Activated naive CD4-positive, alpha-beta T cell treated with anti-CD3 and anti-CD28 coated beads, Interleukin-2, amount 50 U/mL, for 24 hours (primary cell): ENCODE results near the gene SLC2A14.
"Not testable (repeated sequence)": the region's sequence is repeated elsewhere in the genome, so short reads cannot be mapped to it uniquely, and the experiment has no call there.

ENCODE experiments used
- H3K27ac Mint-ChIP-seq: one replicate; pipeline ENCODE4 v1.8.0; 2021; ENCODE audit warnings: mild to moderate bottlenecking, mixed read lengths
- H3K27me3 Mint-ChIP-seq: one replicate; pipeline ENCODE4 v1.8.0; 2021; ENCODE audit warnings: mixed read lengths
- H3K36me3 Mint-ChIP-seq: one replicate; pipeline ENCODE4 v1.8.0; 2021; ENCODE audit warnings: mixed read lengths
- H3K4me1 Mint-ChIP-seq: one replicate; pipeline ENCODE4 v1.8.0; 2021; ENCODE audit warnings: mixed read lengths
- H3K4me3 Mint-ChIP-seq: one replicate; pipeline ENCODE4 v1.8.0; 2021; ENCODE audit warnings: mild to moderate bottlenecking, mixed read lengths
- H3K9me3 Mint-ChIP-seq: one replicate; pipeline ENCODE4 v1.8.0; 2021; ENCODE audit warnings: mixed read lengths

The SLC2A14 gene

GRCh38 chr12:7850099-7850498, 22.6 kb downstream of the SLC2A14 start:
- H3K27me3 Mint-ChIP-seq, H3K36me3 Mint-ChIP-seq, H3K4me3 Mint-ChIP-seq, H3K27ac Mint-ChIP-seq, H3K9me3 Mint-ChIP-seq, H3K4me1 Mint-ChIP-seq: not testable (repeated sequence)

DNA sequence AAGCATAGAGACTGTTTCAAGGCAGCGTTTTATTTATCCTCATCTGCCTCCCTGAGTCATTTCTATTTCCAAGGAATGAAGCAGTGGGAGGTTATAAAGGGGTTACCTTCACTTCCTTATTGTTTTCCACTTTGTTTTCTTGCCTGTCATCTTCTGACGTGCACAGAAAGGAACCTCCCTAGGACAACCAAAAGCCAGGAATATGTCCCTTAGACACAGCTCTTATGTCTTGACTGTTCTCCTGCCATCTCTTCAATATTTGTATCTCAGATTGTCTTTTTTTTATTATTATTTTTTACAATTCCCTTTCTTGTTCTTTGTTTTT, 24.7 kb downstream of the SLC2A14 start:
- H3K36me3 Mint-ChIP-seq, H3K27ac Mint-ChIP-seq, H3K27me3 Mint-ChIP-seq, H3K4me3 Mint-ChIP-seq, H3K9me3 Mint-ChIP-seq: not testable (repeated sequence)
- peaks cover 10% of the 10 kb centered on the region for H3K4me1 Mint-ChIP-seq

DNA sequence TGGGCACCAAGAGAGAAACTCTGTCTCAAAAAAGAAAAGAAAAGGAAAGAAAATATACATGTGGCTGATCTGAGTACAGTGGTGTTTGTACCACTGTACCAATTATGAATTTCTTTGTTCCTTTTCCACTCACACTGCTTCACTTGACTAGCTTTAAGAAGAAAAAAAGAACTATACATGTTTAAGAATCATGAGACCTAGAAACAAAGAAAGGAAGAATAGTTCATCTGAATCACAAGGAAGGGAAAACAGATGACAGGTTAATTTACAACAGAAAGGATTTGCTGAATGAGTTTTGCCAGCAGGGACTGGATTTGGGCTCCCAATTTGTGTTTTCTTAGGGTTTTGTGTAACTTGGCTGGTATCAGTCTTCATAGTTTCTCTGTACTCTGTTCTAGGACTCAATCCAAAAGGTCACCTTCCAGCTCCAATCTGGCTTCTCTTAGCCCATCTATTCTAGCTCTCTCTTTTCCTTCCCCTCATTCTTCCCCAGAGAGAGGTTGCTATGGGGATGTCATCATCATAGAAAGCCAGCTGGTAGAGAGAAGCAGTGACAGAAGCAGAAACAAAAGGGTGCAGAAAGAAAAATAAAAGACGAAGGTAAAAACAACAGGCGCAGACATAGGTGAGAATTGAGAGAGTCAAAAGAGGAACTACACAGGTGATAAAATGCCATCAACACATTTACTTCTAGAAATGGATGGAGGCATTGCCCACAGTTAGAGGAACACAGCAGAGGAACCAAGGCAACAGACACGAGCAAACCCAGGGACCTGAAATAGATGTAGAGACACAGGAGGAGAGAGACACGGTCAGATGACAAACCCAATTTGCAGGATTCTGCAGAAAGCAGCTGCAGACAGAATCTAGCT, 25.3 kb downstream of the SLC2A14 start:
- not testable (repeated sequence) for H3K27me3 Mint-ChIP-seq, H3K27ac Mint-ChIP-seq, H3K4me3 Mint-ChIP-seq, H3K36me3 Mint-ChIP-seq, H3K9me3 Mint-ChIP-seq
- peaks cover 10% of the 10 kb centered on the region for H3K4me1 Mint-ChIP-seq

GRCh38 chr12:7844116-7844515, 28.6 kb downstream of the SLC2A14 start:
- Mint-ChIP-seq H3K27me3 (peaks cover 1% of the 10 kb centered on the region), H3K27ac (no peak overlapping the region), H3K4me3 (no peak overlapping the region), H3K4me1 (peaks cover 10% of the 10 kb centered on the region), H3K36me3 (no peaks in the 10 kb centered on the region), H3K9me3 (no peaks in the 10 kb centered on the region)

GRCh38 chr12:7843583-7843982, 29.1 kb downstream of the SLC2A14 start:
- H3K27ac Mint-ChIP-seq, H3K36me3 Mint-ChIP-seq, H3K9me3 Mint-ChIP-seq, H3K4me3 Mint-ChIP-seq, H3K27me3 Mint-ChIP-seq: not testable (repeated sequence)
- peaks cover 10% of the 10 kb centered on the region for H3K4me1 Mint-ChIP-seq

DNA sequence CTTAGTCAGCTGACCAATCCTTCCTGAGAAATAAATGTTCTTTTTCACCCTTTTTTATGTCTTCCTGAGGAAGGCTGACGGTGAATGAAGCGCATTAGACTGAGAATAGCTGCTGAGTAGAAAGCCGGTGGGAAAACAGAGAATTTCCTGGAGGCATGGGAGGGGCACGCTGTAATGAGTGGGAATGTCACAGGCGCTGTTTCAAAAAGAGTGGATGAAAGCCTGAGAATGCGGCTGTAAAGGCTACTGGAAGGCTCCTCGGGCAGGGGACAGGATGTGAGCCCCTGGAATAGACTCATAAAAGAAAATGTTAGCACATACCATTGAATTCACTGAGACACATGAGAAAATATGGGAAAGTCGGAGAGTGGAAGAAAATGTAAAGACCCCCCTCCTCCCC, 29.6 kb downstream of the SLC2A14 start:
- not testable (repeated sequence) for H3K27ac Mint-ChIP-seq, H3K9me3 Mint-ChIP-seq, H3K4me3 Mint-ChIP-seq, H3K27me3 Mint-ChIP-seq, H3K36me3 Mint-ChIP-seq
- peaks cover 10% of the 10 kb centered on the region for H3K4me1 Mint-ChIP-seq

- H3K4me1 Mint-ChIP-seq, H3K9me3 Mint-ChIP-seq, H3K4me3 Mint-ChIP-seq, H3K27ac Mint-ChIP-seq, H3K36me3 Mint-ChIP-seq, H3K27me3 Mint-ChIP-seq: not testable (repeated sequence)
Observed at GRCh38 chr12:7842444-7842843, 30.3 kb downstream of the SLC2A14 start.

DNA sequence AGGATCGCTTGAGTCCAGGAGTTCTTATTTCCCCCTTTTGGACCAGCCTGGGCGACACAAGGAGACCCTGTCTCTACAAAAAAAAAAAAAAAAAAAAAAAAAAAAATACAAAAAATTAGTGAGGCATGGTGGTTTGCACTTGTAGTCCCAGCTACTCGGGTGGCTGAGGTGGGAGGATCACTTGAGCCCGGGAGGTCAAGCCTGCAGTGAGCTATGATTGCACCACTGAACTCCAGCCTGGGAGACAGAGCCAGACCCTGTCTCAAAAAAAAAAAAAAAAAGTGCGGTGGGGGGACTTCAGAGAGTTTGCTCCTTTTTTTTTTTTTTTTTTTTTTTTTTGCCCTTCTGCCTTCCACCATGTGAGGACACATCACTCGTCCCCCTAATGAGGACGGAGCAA, 32.9 kb downstream of the SLC2A14 start:
- H3K4me3 Mint-ChIP-seq, H3K9me3 Mint-ChIP-seq, H3K4me1 Mint-ChIP-seq, H3K36me3 Mint-ChIP-seq, H3K27me3 Mint-ChIP-seq, H3K27ac Mint-ChIP-seq: not testable (repeated sequence)

GRCh38 chr12:7839226-7839625, 33.5 kb downstream of the SLC2A14 start:
- H3K36me3 Mint-ChIP-seq, H3K27ac Mint-ChIP-seq, H3K27me3 Mint-ChIP-seq, H3K4me1 Mint-ChIP-seq, H3K4me3 Mint-ChIP-seq, H3K9me3 Mint-ChIP-seq: not testable (repeated sequence)

GRCh38 chr12:7837366-7837765, 35.3 kb downstream of the SLC2A14 start:
- Mint-ChIP-seq H3K27ac (no peak overlapping the region), H3K27me3 (peaks cover 1% of the 10 kb centered on the region), H3K9me3 (no peaks in the 10 kb centered on the region), H3K4me3 (no peak overlapping the region), H3K4me1 (no peaks in the 10 kb centered on the region), H3K36me3 (no peaks in the 10 kb centered on the region)

DNA sequence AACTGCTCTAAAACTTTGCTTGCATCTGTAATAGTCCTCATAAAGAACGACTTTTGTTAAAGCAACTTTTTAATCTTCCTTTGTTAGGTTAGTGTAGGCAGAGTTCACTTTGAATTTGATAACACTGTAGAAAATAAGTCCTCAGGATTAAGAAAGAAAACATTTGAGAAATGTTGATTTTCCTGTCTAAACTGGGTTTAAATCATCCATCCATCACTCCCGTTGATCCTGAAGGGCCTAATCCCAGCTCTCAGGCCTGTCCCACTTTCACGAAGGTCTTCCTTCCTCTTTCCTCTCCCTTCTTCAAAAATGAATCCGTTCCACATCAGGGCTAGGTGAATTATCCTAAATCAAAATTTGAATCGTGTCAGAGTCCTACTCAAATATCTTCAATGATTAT, 36.9 kb downstream of the SLC2A14 start:
- no peaks in the 10 kb centered on the region for H3K36me3 Mint-ChIP-seq
- no peaks in the 10 kb centered on the region for H3K4me1 Mint-ChIP-seq
- H3K4me3 Mint-ChIP-seq: no peak overlapping the region
- no peaks in the 10 kb centered on the region for H3K9me3 Mint-ChIP-seq
- H3K27ac Mint-ChIP-seq: no peak overlapping the region
- no peaks in the 10 kb centered on the region for H3K27me3 Mint-ChIP-seq

DNA sequence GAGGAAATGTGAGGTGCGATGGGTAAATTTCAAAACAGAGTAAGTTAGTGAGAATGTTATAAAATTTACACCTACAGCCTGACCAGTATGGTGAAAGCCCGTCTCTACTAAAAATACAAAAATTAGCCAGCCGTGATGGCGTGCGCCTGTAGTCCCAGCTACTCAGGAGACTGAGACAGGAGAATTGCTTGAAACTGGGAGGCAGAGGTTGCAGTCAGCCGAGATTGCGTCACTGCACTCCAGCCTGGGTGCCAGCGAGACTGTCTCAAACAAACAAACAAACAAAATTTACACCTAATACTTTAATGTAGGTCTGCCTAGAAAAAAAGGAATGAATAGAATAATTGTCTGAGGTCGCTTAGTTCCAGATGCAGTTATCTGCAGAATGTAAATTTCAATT, 37.6 kb downstream of the SLC2A14 start:
- Mint-ChIP-seq H3K4me3 (no peak overlapping the region), H3K4me1 (no peaks in the 10 kb centered on the region), H3K9me3 (no peaks in the 10 kb centered on the region), H3K27me3 (no peaks in the 10 kb centered on the region), H3K36me3 (no peaks in the 10 kb centered on the region), H3K27ac (no peak overlapping the region)

DNA sequence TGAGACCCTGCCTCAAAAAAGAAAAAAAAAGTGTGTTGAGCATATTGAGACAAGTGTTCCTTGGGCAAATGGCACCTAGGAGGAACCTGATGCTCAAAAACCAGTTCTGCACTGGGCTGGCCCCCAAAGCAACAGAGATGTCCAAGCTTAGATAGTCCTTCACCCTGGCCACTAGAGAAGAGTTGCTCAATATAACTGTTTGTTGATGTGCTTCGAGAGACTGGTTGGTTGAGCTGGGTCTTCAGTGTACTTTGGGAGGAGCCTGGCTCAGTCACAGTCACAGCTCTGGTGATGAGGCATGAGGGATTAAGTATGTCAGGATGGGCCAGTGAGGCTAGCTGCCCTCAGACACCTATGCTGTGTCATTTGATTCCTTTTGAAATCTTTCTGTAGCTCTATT, 38.0 kb downstream of the SLC2A14 start:
- no peaks in the 10 kb centered on the region for H3K4me1 Mint-ChIP-seq
- H3K36me3 Mint-ChIP-seq: no peaks in the 10 kb centered on the region
- H3K9me3 Mint-ChIP-seq: no peaks in the 10 kb centered on the region
- H3K4me3 Mint-ChIP-seq: no peak overlapping the region
- H3K27me3 Mint-ChIP-seq: no peaks in the 10 kb centered on the region
- no peak overlapping the region for H3K27ac Mint-ChIP-seq

DNA sequence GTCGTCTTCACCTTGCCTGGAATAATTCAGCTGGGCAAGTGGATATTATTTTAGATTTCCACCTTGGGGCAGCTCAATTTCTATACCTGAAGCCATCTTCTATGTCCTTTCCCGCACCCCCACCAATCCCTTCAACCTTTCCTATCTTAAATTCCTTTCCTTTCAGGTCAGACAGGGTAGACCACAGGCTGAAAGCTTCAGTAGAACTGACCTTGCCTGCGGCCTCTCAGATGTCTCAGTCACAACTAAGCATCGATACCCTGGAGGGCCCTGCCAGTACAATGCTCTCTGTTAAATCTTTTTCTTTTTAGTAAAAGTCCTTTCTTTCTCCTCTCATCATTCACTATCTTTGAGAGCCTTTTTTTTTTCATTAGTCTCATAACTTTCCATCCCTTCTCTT, 38.9 kb downstream of the SLC2A14 start:
- Mint-ChIP-seq H3K36me3 (no peaks in the 10 kb centered on the region), H3K9me3 (no peaks in the 10 kb centered on the region), H3K4me1 (no peaks in the 10 kb centered on the region), H3K27ac (no peak overlapping the region), H3K4me3 (no peak overlapping the region), H3K27me3 (no peaks in the 10 kb centered on the region)

- not testable (repeated sequence) for H3K27me3 Mint-ChIP-seq, H3K4me1 Mint-ChIP-seq, H3K27ac Mint-ChIP-seq, H3K4me3 Mint-ChIP-seq, H3K9me3 Mint-ChIP-seq, H3K36me3 Mint-ChIP-seq
Observed at GRCh38 chr12:7833201-7833600, 39.5 kb downstream of the SLC2A14 start.

DNA sequence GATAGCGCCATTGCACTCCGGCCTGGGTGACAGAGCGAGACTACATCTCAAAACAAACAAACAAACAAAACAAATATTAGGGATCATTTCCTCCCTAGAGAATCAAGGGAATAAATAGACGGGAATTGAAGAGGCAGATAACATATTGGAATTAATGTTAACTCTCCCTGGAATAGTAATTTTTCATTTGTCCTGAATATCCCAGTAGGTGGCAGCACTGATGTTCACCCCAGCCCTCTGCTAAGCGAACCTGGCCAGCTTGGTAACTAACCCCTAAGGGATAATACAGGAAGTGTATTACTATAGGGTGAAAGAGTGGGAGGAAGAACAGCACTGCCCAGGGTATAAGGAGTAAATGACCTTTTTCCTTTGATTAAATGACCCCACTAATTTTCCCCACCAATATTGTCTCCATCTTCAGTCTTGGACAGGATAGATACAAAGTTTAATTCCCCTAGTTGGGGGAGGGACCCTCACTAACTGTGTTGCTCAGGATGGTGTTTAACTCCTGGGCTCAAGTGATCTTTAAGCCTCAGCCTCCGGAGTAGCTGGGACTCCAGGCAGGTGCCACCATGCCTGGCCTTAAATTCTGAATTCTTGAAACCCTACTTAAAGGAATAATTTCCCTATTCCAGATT, 40.5 kb downstream of the SLC2A14 start:
- no peaks in the 10 kb centered on the region for H3K9me3 Mint-ChIP-seq
- no peak overlapping the region for H3K27ac Mint-ChIP-seq
- H3K27me3 Mint-ChIP-seq: no peaks in the 10 kb centered on the region
- H3K4me1 Mint-ChIP-seq: no peaks in the 10 kb centered on the region
- no peak overlapping the region for H3K4me3 Mint-ChIP-seq
- no peaks in the 10 kb centered on the region for H3K36me3 Mint-ChIP-seq

DNA sequence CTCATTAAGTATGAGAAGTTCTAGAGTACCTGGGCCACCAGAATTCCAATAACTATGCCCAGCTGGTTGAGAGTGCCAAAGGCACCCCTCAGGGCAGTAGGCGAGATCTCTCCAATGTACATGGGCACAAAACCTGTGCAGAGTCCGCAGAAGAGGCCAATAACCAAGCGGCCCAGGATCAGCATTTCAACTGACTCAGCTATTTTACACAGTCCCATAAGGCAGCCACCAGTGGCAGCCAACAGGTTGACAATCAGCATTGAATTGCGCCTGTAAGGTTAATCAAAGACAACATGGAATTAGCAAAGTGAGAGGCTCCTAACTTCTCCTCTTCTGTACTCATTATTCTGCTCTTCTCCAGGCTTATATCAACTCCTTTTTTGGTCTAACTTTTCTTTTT, 43.0 kb downstream of the SLC2A14 start:
- not testable (repeated sequence) for H3K4me1 Mint-ChIP-seq, H3K4me3 Mint-ChIP-seq, H3K27ac Mint-ChIP-seq, H3K27me3 Mint-ChIP-seq, H3K36me3 Mint-ChIP-seq, H3K9me3 Mint-ChIP-seq
